WERI-Rb-1 (cell line): ENCODE results near the gene METTL2B.
"Not testable (repeated sequence)": the region's sequence is repeated elsewhere in the genome, so short reads cannot be mapped to it uniquely, and the experiment has no call there.

Experiments
- DNase-seq: peaks from one replicate; pipeline ENCODE4 v3.0.0-alpha.2; 2020
- H3K27ac ChIP-seq: fragments of 250-450 bp; sonication (Bioruptor Pico); 2 replicates; pipeline ENCODE4 v1.5.1; 2020; ENCODE audit warnings: mild to moderate bottlenecking, moderate library complexity
- H3K27me3 ChIP-seq: fragments of 250-450 bp; sonication (Bioruptor Pico); 2 replicates; pipeline ENCODE4 v1.5.1; 2021; ENCODE audit warnings: mild to moderate bottlenecking, low read depth, moderate library complexity; ENCODE audit not compliant: insufficient read depth, severe bottlenecking
- H3K36me3 ChIP-seq: fragments of 250-450 bp; sonication (Bioruptor Pico); 2 replicates; pipeline ENCODE4 v1.5.1; 2020; ENCODE audit warnings: mild to moderate bottlenecking, moderate library complexity
- H3K4me3 ChIP-seq: 2 replicates; pipeline ENCODE4 v1.5.1; 2011; ENCODE audit warnings: low read depth, mild to moderate bottlenecking, control low read depth, low read length
- H3K9me3 ChIP-seq: fragments of 250-450 bp; sonication (Bioruptor Pico); 2 replicates; pipeline ENCODE4 v1.5.1; 2021; ENCODE audit warnings: mild to moderate bottlenecking, moderate library complexity; ENCODE audit not compliant: severe bottlenecking
- CTCF ChIP-seq: IDR thresholded peaks from 2 replicates; pipeline ENCODE4 v1.5.1; 2011; ENCODE audit warnings: low read depth, mild to moderate bottlenecking, control low read depth, inconsistent platforms, low read length

The METTL2B gene

GRCh38 chr7:128453836-128454804 is 22.4 kb upstream of the METTL2B start:
- Histone ChIP-seq H3K27me3 (no peaks in the 10 kb centered on the region), H3K9me3 (no peaks in the 10 kb centered on the region), H3K36me3 (peaks cover 21% of the 10 kb centered on the region), H3K4me3 (peak overlapping the region; percentile 1; the same call in 1 of the 2 replicates), H3K27ac (peak overlapping the region; percentile 95)
- DNase-seq, result peak; percentile 91
- no peak for TF ChIP-seq CTCF

DNA sequence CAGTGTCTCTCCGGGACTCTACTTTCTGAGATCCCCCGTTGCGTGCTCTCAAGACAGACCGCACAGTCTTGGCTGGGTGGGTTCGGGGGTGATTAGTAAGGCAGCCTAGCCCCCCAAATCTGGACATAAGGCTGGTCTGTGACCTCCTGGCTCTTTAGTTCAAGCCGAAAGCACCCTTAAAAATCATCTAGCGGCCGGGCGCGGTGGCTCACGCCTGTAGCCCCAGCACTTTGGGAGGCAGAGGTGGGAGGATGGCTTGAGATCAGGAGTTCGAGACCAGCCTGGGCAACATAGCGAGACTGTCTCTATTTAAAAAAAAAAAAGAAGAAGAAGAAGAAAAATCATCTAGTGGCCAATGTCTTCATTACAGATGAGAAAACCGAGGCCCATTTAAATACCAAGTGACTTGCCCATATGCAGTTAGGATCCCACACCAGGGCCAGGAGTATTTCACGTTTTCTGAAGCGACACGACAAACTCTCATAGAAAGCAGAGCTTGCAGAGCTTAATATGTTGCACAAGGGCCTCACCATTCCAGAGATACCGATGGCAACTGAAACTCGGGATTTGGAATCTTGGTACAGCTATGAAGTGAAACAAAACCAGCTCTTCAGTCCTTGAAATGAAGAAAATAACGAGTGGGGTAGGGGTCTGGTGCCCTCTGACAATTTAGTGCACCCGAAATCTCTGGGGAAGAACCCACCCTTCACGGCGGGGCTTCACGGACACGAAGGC is 21.6 kb upstream of the METTL2B start:
- H3K36me3 ChIP-seq, result peaks cover 25% of the 10 kb centered on the region
- DNase-seq, result no peak
- no peak for TF ChIP-seq CTCF
- H3K4me3 ChIP-seq, result peak overlapping the region; percentile 99
- H3K27me3 ChIP-seq, result no peaks in the 10 kb centered on the region
- H3K9me3 ChIP-seq, result no peaks in the 10 kb centered on the region
- H3K27ac ChIP-seq, result peak overlapping the region; percentile 95

- H3K27ac ChIP-seq, result peak within 1 kb of the TSS; percentile 95
- H3K9me3 ChIP-seq, result no peaks in the 10 kb centered on the region
- H3K4me3 ChIP-seq, result peak within 1 kb of the TSS; percentile 99
- DNase-seq, result peak; percentile 92
- TF ChIP-seq CTCF, result no peak
- peaks cover 27% of the 10 kb centered on the region for H3K36me3 ChIP-seq
- no peaks in the 10 kb centered on the region for H3K27me3 ChIP-seq
Measured at GRCh38 chr7:128455543-128456254, 20.8 kb upstream of the METTL2B start, which contains the start of gene HILPDA. HILPDA (plus strand) TSS chr7:128455878; CDS start chr7:128457269, 1,391 bp downstream.

GRCh38 chr7:128456255-128456725 is 20.3 kb upstream of the METTL2B start:
- H3K4me3 ChIP-seq, result peak overlapping the region; percentile 99
- H3K36me3 ChIP-seq, result peaks cover 33% of the 10 kb centered on the region
- no peaks in the 10 kb centered on the region for H3K9me3 ChIP-seq
- H3K27ac ChIP-seq, result peak overlapping the region; percentile 95
- H3K27me3 ChIP-seq, result no peaks in the 10 kb centered on the region
- TF ChIP-seq CTCF, result no peak
- DNase-seq, result no peak

GRCh38 chr7:128457385-128457784 is 19.2 kb upstream of the METTL2B start:
- not testable (repeated sequence) for H3K4me3 ChIP-seq, H3K27ac ChIP-seq, H3K9me3 ChIP-seq, DNase-seq, H3K27me3 ChIP-seq
- peaks cover 35% of the 10 kb centered on the region for H3K36me3 ChIP-seq
